OCI-LY7 (cell line): ENCODE data around the gene TREML2.

Experiments
- EZH2phosphoT487 ChIP-seq: fragments of 200-600 bp; sonication (generic); IDR thresholded peaks from 2 replicates; pipeline ENCODE4 v1.6.1; 2018; ENCODE audit warnings: low read depth, borderline replicate concordance, mild to moderate bottlenecking, mixed run types, antibody characterized with exemption, low read length, moderate library complexity, mixed read lengths
- TF ChIP-seq, protein P1 (sequence below): fragments of 200-600 bp; sonication (generic); conservative IDR thresholded peaks from 2 replicates; pipeline ENCODE4 v1.5.1; 2014; ENCODE audit warnings: mild to moderate bottlenecking, antibody characterized with exemption, low read length, moderate library complexity, mixed read lengths

DNA sequence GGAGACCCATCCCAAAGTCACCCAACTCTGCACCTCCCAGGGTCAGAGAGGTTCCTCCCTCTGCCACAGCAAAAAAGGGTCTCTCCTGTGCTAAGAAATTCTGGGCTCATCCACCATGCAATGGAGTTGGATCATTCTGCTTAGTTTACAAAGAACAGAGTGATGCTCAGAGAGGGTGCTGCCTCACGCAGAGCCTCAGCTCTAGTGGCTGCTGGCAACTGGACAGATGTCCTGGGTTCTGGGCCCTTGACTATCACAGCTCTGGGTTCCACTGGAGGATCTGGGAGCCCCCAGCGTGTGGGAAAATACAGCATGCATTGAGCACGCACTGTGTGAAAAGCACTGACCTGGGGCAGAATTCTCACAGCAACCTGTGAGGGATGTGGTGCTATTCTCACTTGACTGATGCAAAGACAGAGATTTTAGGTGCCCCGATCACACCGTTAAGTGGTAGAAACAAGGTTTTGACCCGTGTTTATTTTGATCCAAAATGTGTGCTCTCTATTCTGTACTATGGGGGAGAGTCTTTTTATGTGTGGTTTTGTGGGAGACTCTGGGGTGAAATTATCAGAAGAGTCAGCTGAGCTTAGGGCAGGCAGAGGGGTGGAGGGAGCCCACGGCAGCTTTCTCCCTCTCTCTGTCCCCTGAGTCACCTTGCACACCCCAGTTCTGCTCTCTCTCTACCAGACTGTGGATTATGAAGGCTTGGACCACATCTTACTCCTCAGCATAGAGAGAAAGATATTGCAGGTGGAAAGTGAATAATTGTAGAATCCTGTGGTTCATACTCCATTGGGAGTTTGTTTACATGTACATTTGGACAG is 47.1 kb upstream of the TREML2 start:
- TF ChIP-seq, protein P1, sequence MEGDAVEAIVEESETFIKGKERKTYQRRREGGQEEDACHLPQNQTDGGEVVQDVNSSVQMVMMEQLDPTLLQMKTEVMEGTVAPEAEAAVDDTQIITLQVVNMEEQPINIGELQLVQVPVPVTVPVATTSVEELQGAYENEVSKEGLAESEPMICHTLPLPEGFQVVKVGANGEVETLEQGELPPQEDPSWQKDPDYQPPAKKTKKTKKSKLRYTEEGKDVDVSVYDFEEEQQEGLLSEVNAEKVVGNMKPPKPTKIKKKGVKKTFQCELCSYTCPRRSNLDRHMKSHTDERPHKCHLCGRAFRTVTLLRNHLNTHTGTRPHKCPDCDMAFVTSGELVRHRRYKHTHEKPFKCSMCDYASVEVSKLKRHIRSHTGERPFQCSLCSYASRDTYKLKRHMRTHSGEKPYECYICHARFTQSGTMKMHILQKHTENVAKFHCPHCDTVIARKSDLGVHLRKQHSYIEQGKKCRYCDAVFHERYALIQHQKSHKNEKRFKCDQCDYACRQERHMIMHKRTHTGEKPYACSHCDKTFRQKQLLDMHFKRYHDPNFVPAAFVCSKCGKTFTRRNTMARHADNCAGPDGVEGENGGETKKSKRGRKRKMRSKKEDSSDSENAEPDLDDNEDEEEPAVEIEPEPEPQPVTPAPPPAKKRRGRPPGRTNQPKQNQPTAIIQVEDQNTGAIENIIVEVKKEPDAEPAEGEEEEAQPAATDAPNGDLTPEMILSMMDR = no peak
- no peak for TF ChIP-seq EZH2phosphoT487
